ENCODE results near the gene PIEZO2. TPM values are rescaled to one million over a fixed set of nuclear protein-coding genes. Genes with fewer than 3 reads are reported as not detected.

The PIEZO2 gene
- total RNA-seq, 3 donors from 2014 or later (not counting 1 experiment from before 2014, with no cell fraction given) = not detected

DNA sequence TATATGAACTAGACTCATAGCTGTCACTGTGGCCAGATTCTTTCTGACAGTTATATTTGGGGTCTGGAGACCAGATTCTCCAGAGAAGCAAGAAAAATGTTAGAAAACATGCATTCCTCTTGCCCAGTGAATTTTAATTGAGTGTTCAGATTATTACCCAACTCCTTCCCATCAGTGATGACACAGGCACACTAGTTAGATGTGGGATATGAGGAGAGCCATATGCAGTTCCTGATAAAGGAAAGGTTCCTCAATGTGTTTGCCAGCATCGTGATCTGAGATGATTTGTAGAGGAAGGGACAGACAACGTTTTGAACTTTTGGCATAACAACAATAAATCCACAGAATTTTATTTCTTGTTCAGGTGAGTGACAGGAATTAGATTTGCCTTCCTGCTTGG, 308.6 kb downstream of the PIEZO2 start:
- H3K27me3 ChIP-seq (ENCODE audit: control insufficient read depth, insufficient read depth, low read length) = no peaks in the 10 kb centered on the region
- H3K4me3 Mint-ChIP-seq = no peak overlapping the region

DNA sequence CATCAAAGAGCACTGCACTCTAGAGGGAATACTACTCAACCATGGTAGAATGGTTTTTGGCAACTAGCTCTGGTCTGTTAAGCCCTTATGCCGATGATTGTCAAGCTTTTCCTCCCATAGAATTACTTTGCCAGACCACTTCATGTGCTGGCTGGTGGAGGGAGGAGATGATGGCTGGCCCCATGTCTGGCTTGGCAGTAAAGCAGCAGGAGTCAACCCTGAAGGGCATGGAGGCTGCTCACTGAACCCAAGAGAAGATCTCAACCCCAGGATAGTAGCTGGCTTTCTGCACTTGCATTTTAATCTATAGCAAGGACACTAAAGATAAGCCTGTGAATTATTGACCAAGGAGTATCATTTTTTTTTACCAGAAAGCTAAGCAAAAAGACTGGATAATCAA, 309.9 kb downstream of the PIEZO2 start:
- Histone ChIP-seq H3K4me1 (ENCODE audit: control insufficient read depth, insufficient read depth, low read length) (no peaks in the 10 kb centered on the region), H3K36me3 (ENCODE audit: control insufficient read depth, insufficient read depth, low read length) (no peaks in the 10 kb centered on the region), H3K9me3 (ENCODE audit: control insufficient read depth, insufficient read depth, low read length) (no peaks in the 10 kb centered on the region), H3K4me3 (ENCODE audit: low read length) (no peak overlapping the region), H3K27ac (ENCODE audit: low read length) (no peak overlapping the region), H3K27me3 (ENCODE audit: control insufficient read depth, insufficient read depth, low read length) (no peaks in the 10 kb centered on the region)
- Mint-ChIP-seq H3K27me3 (ENCODE audit: low read depth in 2 of 2) (peaks cover 0 to 15% of the 10 kb centered on the region in 2 donors), H3K4me1 (no peaks in the 10 kb centered on the region), H3K36me3 (no peaks in the 10 kb centered on the region), H3K4me3 (no peak overlapping the region), H3K27ac (no peak overlapping the region), H3K9me3 (peaks cover 0 to 2% of the 10 kb centered on the region in 2 donors)
- ATAC-seq (no peak), DNase-seq (no peak)
- TF ChIP-seq, protein P1, sequence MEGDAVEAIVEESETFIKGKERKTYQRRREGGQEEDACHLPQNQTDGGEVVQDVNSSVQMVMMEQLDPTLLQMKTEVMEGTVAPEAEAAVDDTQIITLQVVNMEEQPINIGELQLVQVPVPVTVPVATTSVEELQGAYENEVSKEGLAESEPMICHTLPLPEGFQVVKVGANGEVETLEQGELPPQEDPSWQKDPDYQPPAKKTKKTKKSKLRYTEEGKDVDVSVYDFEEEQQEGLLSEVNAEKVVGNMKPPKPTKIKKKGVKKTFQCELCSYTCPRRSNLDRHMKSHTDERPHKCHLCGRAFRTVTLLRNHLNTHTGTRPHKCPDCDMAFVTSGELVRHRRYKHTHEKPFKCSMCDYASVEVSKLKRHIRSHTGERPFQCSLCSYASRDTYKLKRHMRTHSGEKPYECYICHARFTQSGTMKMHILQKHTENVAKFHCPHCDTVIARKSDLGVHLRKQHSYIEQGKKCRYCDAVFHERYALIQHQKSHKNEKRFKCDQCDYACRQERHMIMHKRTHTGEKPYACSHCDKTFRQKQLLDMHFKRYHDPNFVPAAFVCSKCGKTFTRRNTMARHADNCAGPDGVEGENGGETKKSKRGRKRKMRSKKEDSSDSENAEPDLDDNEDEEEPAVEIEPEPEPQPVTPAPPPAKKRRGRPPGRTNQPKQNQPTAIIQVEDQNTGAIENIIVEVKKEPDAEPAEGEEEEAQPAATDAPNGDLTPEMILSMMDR (IDR thresholded peaks at IDR 0.05) = no peak
- intact Hi-C loops (cut with micrococcal nuclease) = no loop called here
- 80% methylated on average over 1 of the region's 1 CpG for WGBS (ENCODE audit: insufficient coverage)

More for the DNA sequence above, 308.6 kb downstream of the PIEZO2 start:
- H3K4me1 Mint-ChIP-seq = no peaks in the 10 kb centered on the region
- H3K27ac Mint-ChIP-seq = no peak overlapping the region
- intact Hi-C loops (cut with micrococcal nuclease) = no loop called here
- H3K9me3 Mint-ChIP-seq = peaks cover 0 to 2% of the 10 kb centered on the region in 2 donors
- ATAC-seq = no peak
- H3K27ac ChIP-seq (ENCODE audit: low read length) = no peak overlapping the region
- WGBS (ENCODE audit: insufficient coverage) = no CpG with 5 or more reads among the region's 2 CpGs
- no peaks in the 10 kb centered on the region for H3K4me1 ChIP-seq (ENCODE audit: control insufficient read depth, insufficient read depth, low read length)
- H3K36me3 ChIP-seq (ENCODE audit: control insufficient read depth, insufficient read depth, low read length) = no peaks in the 10 kb centered on the region
- no peak overlapping the region for H3K4me3 ChIP-seq (ENCODE audit: low read length)
- TF ChIP-seq, protein P1 (IDR thresholded peaks at IDR 0.05) = no peak
- H3K9me3 ChIP-seq (ENCODE audit: control insufficient read depth, insufficient read depth, low read length) = no peaks in the 10 kb centered on the region
- H3K36me3 Mint-ChIP-seq = no peaks in the 10 kb centered on the region
- peaks cover 0 to 15% of the 10 kb centered on the region in 2 donors for H3K27me3 Mint-ChIP-seq (ENCODE audit: low read depth in 2 of 2)
- no peak for DNase-seq

DNA sequence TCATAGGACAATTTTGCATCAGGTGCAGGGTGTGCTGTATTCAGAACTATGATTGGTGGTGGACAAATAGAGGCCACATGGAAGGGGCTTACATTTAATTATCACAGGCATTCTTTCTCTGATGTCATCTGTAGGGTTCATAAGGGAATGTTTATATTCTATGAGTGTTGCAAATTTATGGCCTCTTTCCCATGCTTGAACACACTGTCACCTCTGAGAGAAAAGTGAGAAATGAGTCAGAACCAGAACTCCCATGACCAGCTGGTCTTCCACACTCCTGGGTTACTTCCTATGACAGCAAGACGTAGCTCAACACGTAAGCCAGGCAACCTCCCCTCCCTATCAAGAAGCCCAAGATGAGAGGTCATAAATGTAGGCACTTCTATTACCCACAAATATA, 310.8 kb downstream of the PIEZO2 start:
- Histone ChIP-seq H3K27ac (ENCODE audit: low read length) (no peak overlapping the region), H3K9me3 (ENCODE audit: control insufficient read depth, insufficient read depth, low read length) (no peaks in the 10 kb centered on the region), H3K4me1 (ENCODE audit: control insufficient read depth, insufficient read depth, low read length) (no peaks in the 10 kb centered on the region), H3K36me3 (ENCODE audit: control insufficient read depth, insufficient read depth, low read length) (no peaks in the 10 kb centered on the region), H3K4me3 (ENCODE audit: low read length) (no peak overlapping the region), H3K27me3 (ENCODE audit: control insufficient read depth, insufficient read depth, low read length) (no peaks in the 10 kb centered on the region)
- H3K4me3 Mint-ChIP-seq = no peak overlapping the region
- intact Hi-C loops (cut with micrococcal nuclease) = no loop called here
- no peak for ATAC-seq
- TF ChIP-seq, protein P1 (IDR thresholded peaks at IDR 0.05) = no peak
- H3K4me1 Mint-ChIP-seq = no peaks in the 10 kb centered on the region
- H3K27ac Mint-ChIP-seq = no peak overlapping the region
- peaks cover 0 to 15% of the 10 kb centered on the region in 2 donors for H3K27me3 Mint-ChIP-seq (ENCODE audit: low read depth in 2 of 2)
- H3K9me3 Mint-ChIP-seq = peaks cover 0 to 2% of the 10 kb centered on the region in 2 donors
- WGBS (ENCODE audit: insufficient coverage) = 85% methylated on average over 2 of the region's 2 CpGs
- H3K36me3 Mint-ChIP-seq = no peaks in the 10 kb centered on the region
- DNase-seq = no peak

DNA sequence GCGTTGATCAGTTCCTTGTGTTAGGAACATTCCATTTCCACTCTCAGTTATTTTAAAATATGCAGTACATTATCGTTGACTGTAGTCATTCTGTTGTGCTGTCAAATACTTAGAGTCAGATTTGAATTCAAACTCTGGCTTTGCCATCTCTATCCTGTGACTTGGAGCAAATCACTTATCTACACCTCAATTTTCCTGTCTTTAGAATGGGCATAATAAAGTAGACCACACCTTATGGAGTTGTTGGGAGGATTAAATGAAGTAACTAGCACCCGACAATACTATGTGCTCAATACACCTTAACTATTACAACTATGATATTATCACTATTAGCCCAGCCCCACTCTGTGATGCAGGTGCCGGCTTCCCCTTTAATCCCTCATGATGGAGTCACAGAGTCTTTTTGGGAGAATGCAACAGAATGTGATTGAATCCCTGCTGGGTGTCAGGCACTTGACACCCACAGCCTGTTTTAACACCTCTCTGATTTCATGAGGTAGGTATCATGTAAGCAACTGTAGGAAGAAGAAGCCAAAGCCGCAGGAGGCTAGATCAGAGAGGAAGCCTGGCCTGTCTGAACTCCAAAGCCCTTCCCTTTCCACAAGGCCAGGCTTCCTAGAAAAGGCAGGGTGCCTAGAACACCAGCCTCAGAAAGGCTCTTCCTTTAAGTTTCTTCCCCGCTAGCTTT, 315.1 kb downstream of the PIEZO2 start:
- Histone ChIP-seq H3K27me3 (ENCODE audit: control insufficient read depth, insufficient read depth, low read length) (no peaks in the 10 kb centered on the region), H3K27ac (ENCODE audit: low read length) (no peak overlapping the region), H3K9me3 (ENCODE audit: control insufficient read depth, insufficient read depth, low read length) (no peaks in the 10 kb centered on the region), H3K4me1 (ENCODE audit: control insufficient read depth, insufficient read depth, low read length) (no peaks in the 10 kb centered on the region), H3K4me3 (ENCODE audit: low read length) (no peak overlapping the region), H3K36me3 (ENCODE audit: control insufficient read depth, insufficient read depth, low read length) (no peaks in the 10 kb centered on the region)
- Mint-ChIP-seq H3K4me1 (no peaks in the 10 kb centered on the region), H3K27me3 (ENCODE audit: low read depth in 2 of 2) (peaks cover 0 to 23% of the 10 kb centered on the region in 2 donors), H3K27ac (no peak overlapping the region), H3K4me3 (no peak overlapping the region), H3K9me3 (peaks cover 0 to 4% of the 10 kb centered on the region in 2 donors), H3K36me3 (no peaks in the 10 kb centered on the region)
- WGBS (ENCODE audit: insufficient coverage) = 95% methylated on average over 6 of the region's 6 CpGs
- intact Hi-C loops (cut with micrococcal nuclease) = no loop called here
- TF ChIP-seq, protein P1 (IDR thresholded peaks at IDR 0.05) = no peak
- DNase-seq (no peak), ATAC-seq (no peak)
